NB4 (cell line): ENCODE data around the gene INSM2.

Experiments used
- DNase-seq: peaks from one replicate; pipeline ENCODE4 v3.0.0; 2010; ENCODE audit warnings: low read depth
- H3K4me3 ChIP-seq: one replicate; pipeline ENCODE4 v1.5.1; 2011; ENCODE audit warnings: mild to moderate bottlenecking, low read depth, low read length, moderate library complexity
- CTCF ChIP-seq: IDR thresholded peaks from one replicate; pipeline ENCODE4 v1.5.1; 2012; ENCODE audit warnings: low read depth, low read length
- MAX ChIP-seq: IDR thresholded peaks from 2 replicates; pipeline ENCODE4 v1.6.1; 2011; ENCODE audit warnings: low read depth, low read length
- MYC ChIP-seq: IDR thresholded peaks from 2 replicates; pipeline ENCODE4 v1.6.1; 2011; ENCODE audit warnings: low read depth, low read length
- POLR2A ChIP-seq: IDR thresholded peaks from 2 replicates; pipeline ENCODE4 v1.6.1; 2011; ENCODE audit warnings: mild to moderate bottlenecking; ENCODE audit not compliant: insufficient read length; ENCODE audit errors: extremely low read depth

The INSM2 gene

GRCh38 chr14:35565871-35566464 lies 32.0 kb downstream of the INSM2 start:
- TF ChIP-seq CTCF (no peak), MYC (no peak), POLR2A (no peak), MAX (no peak)
- DNase-seq, result no peak
- H3K4me3 ChIP-seq, result no peak overlapping the region

- TF ChIP-seq CTCF (no peak), POLR2A (no peak), MYC (no peak), MAX (no peak)
- no peak overlapping the region for H3K4me3 ChIP-seq
- no peak for DNase-seq
Observed at GRCh38 chr14:35571598-35571997, 37.6 kb downstream of the INSM2 start.

GRCh38 chr14:35573911-35574310 lies 39.9 kb downstream of the INSM2 start:
- no peak for DNase-seq
- TF ChIP-seq POLR2A (no peak), CTCF (no peak), MYC (no peak), MAX (no peak)
- no peak overlapping the region for H3K4me3 ChIP-seq

GRCh38 chr14:35576260-35576659 lies 42.3 kb downstream of the INSM2 start:
- DNase-seq, result no peak
- no peak overlapping the region for H3K4me3 ChIP-seq
- TF ChIP-seq MAX, result no peak
- no peak for TF ChIP-seq CTCF
- no peak for TF ChIP-seq MYC

GRCh38 chr14:35576856-35577255 lies 42.9 kb downstream of the INSM2 start:
- no peak overlapping the region for H3K4me3 ChIP-seq
- no peak for TF ChIP-seq CTCF
- no peak for TF ChIP-seq MYC
- TF ChIP-seq MAX, result no peak
- no peak for TF ChIP-seq POLR2A
- DNase-seq, result no peak
